A549 (cell line): ENCODE measurements around the gene SHISAL1. TPM values are rescaled to one million over a fixed set of nuclear protein-coding genes. Genes with fewer than 3 reads are reported as not detected.

Source experiments
- ATAC-seq, 2 experiments: fragments of 200-7000 bp in 1 of 2; fragments of >200 bp in 1 of 2; cut with Nextera tagmentation in 1 of 2; cut with Tn5 transposase in 1 of 2; 3 replicates each; pipeline versions ENCODE4 v1.8.0 to v1.9.1; 2018 to 2020; ENCODE audit warnings: mild to moderate bottlenecking in 1 of 2, moderate library complexity in 1 of 2
- CTCF ChIA-PET: fragments of 300-600 bp; sonication (Branson Sonifier 250); formaldehyde crosslinking; extraction: SDS; loops from one replicate; lab custom pipeline; 2021; ENCODE audit warnings: antibody characterized with exemption, inconsistent platforms; lab: Yijun Ruan, JAX
- POLR2A ChIA-PET: fragments of 350-600 bp; formaldehyde crosslinking; extraction: SDS; loops from one replicate; lab custom pipeline; 2021; ENCODE audit warnings: antibody characterized with exemption, inconsistent platforms; lab: Yijun Ruan, JAX
- DNase-seq, 2 experiments: peaks; one replicate each; pipeline versions ENCODE4 v3.0.0 to v3.0.0-alpha.2; 2011 to 2016; ENCODE audit warnings: low read depth in 1 of 2, low spot score in 1 of 2
- FAIRE-seq: peaks from 2 replicates; lab custom pipeline; 2011; peaks lifted over from hg19 to GRCh38; lab: Jason Lieb, UNC
- H3K27ac ChIP-seq, 2 experiments: fragments of >200 bp; sonication (Bioruptor Twin); formaldehyde crosslinking; 3 replicates each; pipeline ENCODE4 v1.5.1; 2016 to 2017
- H3K4me1 ChIP-seq: fragments of >200 bp; sonication (Bioruptor Twin); formaldehyde crosslinking; 3 replicates; pipeline ENCODE4 v1.6.1; 2016
- H3K4me2 ChIP-seq: fragments of >200 bp; sonication (Bioruptor Twin); formaldehyde crosslinking; 3 replicates; pipeline ENCODE4 v1.6.1; 2016
- H3K4me3 ChIP-seq: fragments of >200 bp; sonication (Bioruptor Twin); formaldehyde crosslinking; 3 replicates; pipeline ENCODE4 v1.5.1; 2016
- H3K9me3 ChIP-seq: fragments of >200 bp; sonication (Bioruptor Twin); formaldehyde crosslinking; 3 replicates; pipeline ENCODE4 v1.6.1; 2016
- BHLHE40 ChIP-seq: IDR thresholded peaks from 2 replicates; pipeline ENCODE4 v1.6.1; 2012; ENCODE audit warnings: low read depth, low read length, inconsistent platforms
- CBX8 ChIP-seq: fragments of 200-600 bp; sonication (generic); IDR thresholded peaks from 2 replicates; pipeline ENCODE4 v1.6.1; 2016
- CEBPB ChIP-seq, 2 experiments: fragments of >200 bp in 1 of 2; sonication (Bioruptor Twin) in 1 of 2; formaldehyde crosslinking in 1 of 2; IDR thresholded peaks; 2 replicates each; pipeline ENCODE4 v1.6.1; 2012 to 2016
- CHD2 ChIP-seq: fragments of 150-350 bp; IDR thresholded peaks from 2 replicates; pipeline ENCODE4 v1.6.1; 2014; ENCODE audit warnings: low read length; ENCODE audit not compliant: partially characterized antibody
- CHD4 ChIP-seq: fragments of 200-600 bp; sonication (generic); IDR thresholded peaks from 2 replicates; pipeline ENCODE4 v1.6.1; 2016; ENCODE audit warnings: antibody characterized with exemption, mild to moderate bottlenecking, borderline replicate concordance
- EHMT2 ChIP-seq: fragments of 200-600 bp; sonication (generic); IDR thresholded peaks from 2 replicates; pipeline ENCODE4 v1.6.1; 2016; ENCODE audit warnings: antibody characterized with exemption, low read depth, mild to moderate bottlenecking, moderate library complexity
- ESRRA ChIP-seq: fragments of 150-350 bp; IDR thresholded peaks from 2 replicates; pipeline ENCODE4 v1.6.1; 2014; ENCODE audit warnings: mild to moderate bottlenecking, low read length, borderline replicate concordance
- FOSB ChIP-seq: fragments of 250-450 bp; sonication (Bioruptor Pico); IDR thresholded peaks from 2 replicates; pipeline ENCODE4 v1.5.0; 2020; ENCODE audit warnings: mild to moderate bottlenecking, moderate library complexity
- FOSL2 ChIP-seq, 2 experiments: fragments of 450-650 bp in 1 of 2; fragments of >200 bp in 1 of 2; sonication (Bioruptor Twin) in 1 of 2; formaldehyde crosslinking; IDR thresholded peaks; 2 replicates each; pipeline versions ENCODE4 v1.5.0 to v1.6.1; 2016 to 2020; ENCODE audit warnings: mild to moderate bottlenecking in 1 of 2, moderate library complexity in 1 of 2
- GATA3 ChIP-seq: IDR thresholded peaks from 2 replicates; pipeline ENCODE4 v1.6.1; 2012; ENCODE audit warnings: borderline replicate concordance
- HDAC2 ChIP-seq: fragments of 200-600 bp; sonication (generic); IDR thresholded peaks from 2 replicates; pipeline ENCODE4 v1.6.1; 2016
- HES2 ChIP-seq: fragments of >200 bp; sonication (Bioruptor Twin); formaldehyde crosslinking; IDR thresholded peaks from 2 replicates; pipeline ENCODE4 v1.6.1; 2016
- HEYL ChIP-seq: fragments of 250-450 bp; sonication (Bioruptor Pico); IDR thresholded peaks from 2 replicates; pipeline ENCODE4 v1.8.0; 2021; ENCODE audit warnings: mild to moderate bottlenecking, moderate library complexity
- HOXB13 ChIP-seq: fragments of 250-450 bp; sonication (Bioruptor Pico); IDR thresholded peaks from 2 replicates; pipeline ENCODE4 v1.5.0; 2020; ENCODE audit warnings: low read depth, mild to moderate bottlenecking, moderate library complexity
- JUN ChIP-seq, 2 experiments: fragments of >200 bp; sonication (Bioruptor Twin); formaldehyde crosslinking; IDR thresholded peaks; 2 replicates in 1 of 2; 3 replicates in 1 of 2; pipeline ENCODE4 v1.6.1; 2016 to 2017
- KDM1A ChIP-seq: fragments of 200-600 bp; sonication (generic); IDR thresholded peaks from 2 replicates; pipeline ENCODE4 v1.6.1; 2016; ENCODE audit warnings: low read depth, mild to moderate bottlenecking
- KDM5A ChIP-seq: fragments of 200-600 bp; sonication (generic); IDR thresholded peaks from 2 replicates; pipeline ENCODE4 v1.6.1; 2016; ENCODE audit warnings: antibody characterized with exemption, mild to moderate bottlenecking
- MYC ChIP-seq: IDR thresholded peaks from 2 replicates; pipeline ENCODE4 v1.6.1; 2012; ENCODE audit warnings: mild to moderate bottlenecking, inconsistent platforms, low read length, improper control_type of control experiment, borderline replicate concordance
- NR3C1 ChIP-seq: fragments of >200 bp; sonication (Bioruptor Twin); formaldehyde crosslinking; IDR thresholded peaks from 3 replicates; pipeline ENCODE4 v1.6.1; 2017
- PHF8 ChIP-seq: fragments of 200-600 bp; sonication (generic); IDR thresholded peaks from 2 replicates; pipeline ENCODE4 v1.6.1; 2016; ENCODE audit warnings: low read depth, mild to moderate bottlenecking, antibody characterized with exemption, moderate library complexity, borderline replicate concordance
- POLR2A ChIP-seq: IDR thresholded peaks from 2 replicates; pipeline ENCODE4 v1.6.1; 2012; ENCODE audit warnings: mild to moderate bottlenecking, low read length
- POLR2AphosphoS2 ChIP-seq: conservative IDR thresholded peaks from 2 replicates; pipeline ENCODE4 v1.6.1; 2012; ENCODE audit warnings: low read length, improper control_type of control experiment, inconsistent platforms
- RAD21 ChIP-seq, 2 experiments: fragments of >200 bp in 1 of 2; sonication (Bioruptor Twin) in 1 of 2; formaldehyde crosslinking in 1 of 2; IDR thresholded peaks in 1 of 2; conservative IDR thresholded peaks in 1 of 2; 2 replicates in 1 of 2; 3 replicates in 1 of 2; pipeline ENCODE4 v1.6.1; 2012 to 2018; ENCODE audit warnings: inconsistent platforms in 1 of 2
- RARB ChIP-seq: fragments of 250-450 bp; sonication (Bioruptor Pico); IDR thresholded peaks from 2 replicates; pipeline ENCODE4 v1.8.0; 2021; ENCODE audit warnings: mild to moderate bottlenecking, moderate library complexity
- RCOR1 ChIP-seq: fragments of 150-350 bp; IDR thresholded peaks from 2 replicates; pipeline ENCODE4 v1.6.1; 2014; ENCODE audit warnings: antibody characterized with exemption, low read length, low read depth
- RNF2 ChIP-seq: fragments of 200-600 bp; sonication (generic); IDR thresholded peaks from 2 replicates; pipeline ENCODE4 v1.6.1; 2016; ENCODE audit warnings: low read depth, mild to moderate bottlenecking, antibody characterized with exemption, moderate library complexity, borderline replicate concordance
- SMC3 ChIP-seq: fragments of >200 bp; sonication (Bioruptor Twin); formaldehyde crosslinking; IDR thresholded peaks from 3 replicates; pipeline ENCODE4 v1.6.1; 2018; ENCODE audit warnings: inconsistent platforms
- TFCP2L1 ChIP-seq: fragments of 250-450 bp; sonication (Bioruptor Pico); IDR thresholded peaks from 2 replicates; pipeline ENCODE4 v1.5.0; 2021; ENCODE audit warnings: mild to moderate bottlenecking
- ZC3H11A ChIP-seq: fragments of 450-650 bp; IDR thresholded peaks from 2 replicates; pipeline ENCODE4 v1.6.1; 2014; ENCODE audit warnings: antibody characterized with exemption, mild to moderate bottlenecking
- ZFP36 ChIP-seq: fragments of 450-650 bp; IDR thresholded peaks from 2 replicates; pipeline ENCODE4 v1.6.1; 2014; ENCODE audit warnings: borderline replicate concordance; ENCODE audit not compliant: partially characterized antibody
- ZNF302 ChIP-seq: fragments of 250-450 bp; sonication (Bioruptor Pico); IDR thresholded peaks from 2 replicates; pipeline ENCODE4 v1.9.0; 2021; ENCODE audit warnings: inconsistent platforms, mild to moderate bottlenecking, moderate library complexity
- ZSCAN20 ChIP-seq: fragments of 250-450 bp; sonication (Bioruptor Pico); IDR thresholded peaks from 2 replicates; pipeline ENCODE4 v1.8.0; 2022; ENCODE audit warnings: mild to moderate bottlenecking, moderate library complexity
- WGBS: methylation state at CpG from one replicate; pipeline ENCODE4 v1.1.6; 2017; ENCODE audit errors: missing lambda C conversion rate; 5-methylcytosine and 5-hydroxymethylcytosine counted together
- polyA plus RNA-seq, 4 experiments: library from polyadenylated mRNA; depleted of rRNA in 3 of 4; stranded (reverse); fragments of >200 nt; fragmentation: RNase III in 1 of 4; extraction: RNeasy Plus Mini Kit Qiagen cat#74134 plus additional on column Dnase treatment in 1 of 4; gene quantifications; 2 replicates in 3 of 4; 3 replicates in 1 of 4; pipeline ENCODE4 v1.2.3, GENCODE V29; 2011 to 2017
- TF ChIP-seq, protein P1 (sequence below): fragments of 150-350 bp; IDR thresholded peaks from 2 replicates; pipeline ENCODE4 v1.6.1; 2014; ENCODE audit warnings: low read depth, mild to moderate bottlenecking, low read length
- TF ChIP-seq, protein P2 (sequence below): IDR thresholded peaks from 2 replicates; pipeline ENCODE4 v1.6.1; 2012

The SHISAL1 gene
- polyA plus RNA-seq, 2 of the 4 experiments (the other 2 are of a cell fraction): 0.61 to 1.9 TPM

DNA sequence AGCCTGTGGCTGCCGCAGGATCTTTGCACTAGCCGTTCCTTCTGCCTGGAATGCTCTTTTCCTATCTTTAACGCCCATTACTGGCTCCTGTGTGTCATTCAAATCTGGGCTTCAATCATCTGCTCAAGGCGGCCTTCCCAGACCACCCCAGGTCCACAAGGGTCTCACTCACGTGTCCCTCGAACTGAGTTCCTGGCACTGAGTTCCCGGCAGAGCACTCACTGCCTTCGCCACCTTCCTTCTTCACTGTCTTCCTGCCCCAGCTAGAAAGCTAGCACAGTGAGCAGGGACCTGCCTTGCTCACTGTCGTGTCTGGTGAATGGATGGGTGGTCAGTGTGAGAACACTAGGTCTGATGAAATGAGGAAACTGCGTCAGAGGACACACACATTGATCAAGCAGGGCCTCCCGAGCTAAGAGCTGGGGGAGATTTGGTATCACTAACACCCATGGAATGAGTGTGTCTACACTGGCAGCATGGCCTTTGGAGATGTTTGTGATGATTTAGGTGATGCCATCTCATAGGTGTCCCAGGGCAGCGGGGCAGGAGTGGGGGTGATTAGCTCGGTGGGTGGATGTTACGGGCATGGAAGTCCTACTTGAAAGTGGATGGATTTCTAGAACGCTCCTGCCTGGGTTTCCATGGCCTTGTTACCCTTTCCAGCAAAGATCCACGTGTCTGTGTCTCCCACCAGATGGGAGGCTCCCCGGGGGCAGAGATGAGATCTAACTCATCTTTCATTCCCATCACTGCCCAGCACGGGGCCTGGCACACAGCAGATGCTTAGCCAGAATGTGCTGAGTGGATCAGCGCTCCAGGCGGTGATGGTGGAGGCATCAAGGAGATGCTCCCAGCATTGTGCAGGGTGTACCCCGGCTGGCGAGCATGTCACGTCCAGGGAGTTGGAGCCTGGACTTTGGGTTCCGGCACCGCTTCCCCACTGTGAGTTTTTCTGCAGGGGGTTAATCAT is 64.5 kb downstream of the SHISAL1 start:
- Histone ChIP-seq H3K4me1 (no peaks in the 10 kb centered on the region), H3K9me3 (peaks cover 10% of the 10 kb centered on the region; the same call in 1 of the 3 replicates), H3K27ac (no peak overlapping the region), H3K4me2 (no peak overlapping the region), H3K4me3 (no peak overlapping the region)
- DNase-seq (no peak), FAIRE-seq (no peak), ATAC-seq (no peak)
- ChIA-PET CTCF (no interaction called here), POLR2A (no interaction called here)
- no peak for TF ChIP-seq GATA3
- TF ChIP-seq BHLHE40: no peak
- no peak for TF ChIP-seq JUN (IDR thresholded peaks at IDR 0.05)
- 56% methylated on average over 24 of the region's 25 CpGs for WGBS

GRCh38 chr22:44247346-44247745 is 65.4 kb downstream of the SHISAL1 start:
- Histone ChIP-seq H3K9me3 (peaks cover 10% of the 10 kb centered on the region; the same call in 1 of the 3 replicates), H3K4me1 (no peaks in the 10 kb centered on the region), H3K27ac (no peak overlapping the region), H3K4me2 (no peak overlapping the region), H3K4me3 (no peak overlapping the region)
- no peak for TF ChIP-seq SMC3
- TF ChIP-seq FOSL2 (IDR thresholded peaks at IDR 0.05): no peak
- no peak for TF ChIP-seq FOSL2 (CRISPR knock-in tag; IDR thresholded peaks at IDR 0.05)
- no peak for TF ChIP-seq RARB (CRISPR knock-in tag)
- TF ChIP-seq PHF8: no peak
- no peak for TF ChIP-seq ZNF302 (CRISPR knock-in tag)
- no peak for TF ChIP-seq KDM1A
- TF ChIP-seq HES2: no peak
- TF ChIP-seq, protein P1, sequence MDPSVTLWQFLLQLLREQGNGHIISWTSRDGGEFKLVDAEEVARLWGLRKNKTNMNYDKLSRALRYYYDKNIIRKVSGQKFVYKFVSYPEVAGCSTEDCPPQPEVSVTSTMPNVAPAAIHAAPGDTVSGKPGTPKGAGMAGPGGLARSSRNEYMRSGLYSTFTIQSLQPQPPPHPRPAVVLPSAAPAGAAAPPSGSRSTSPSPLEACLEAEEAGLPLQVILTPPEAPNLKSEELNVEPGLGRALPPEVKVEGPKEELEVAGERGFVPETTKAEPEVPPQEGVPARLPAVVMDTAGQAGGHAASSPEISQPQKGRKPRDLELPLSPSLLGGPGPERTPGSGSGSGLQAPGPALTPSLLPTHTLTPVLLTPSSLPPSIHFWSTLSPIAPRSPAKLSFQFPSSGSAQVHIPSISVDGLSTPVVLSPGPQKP: no peak
- TF ChIP-seq MYC: no peak
- no peak for TF ChIP-seq NR3C1
- no peak for TF ChIP-seq RCOR1
- no peak for TF ChIP-seq HOXB13
- no peak for TF ChIP-seq EHMT2
- no peak for TF ChIP-seq POLR2A
- no peak for TF ChIP-seq POLR2AphosphoS2
- TF ChIP-seq RNF2: no peak
- TF ChIP-seq CEBPB (IDR thresholded peaks at IDR 0.05): no peak
- CTCF ChIA-PET: no interaction called here
- POLR2A ChIA-PET: no interaction called here
- no peak for DNase-seq
- FAIRE-seq: no peak
- no peak for ATAC-seq
- no CpG with 5 or more reads among the region's 5 CpGs for WGBS

DNA sequence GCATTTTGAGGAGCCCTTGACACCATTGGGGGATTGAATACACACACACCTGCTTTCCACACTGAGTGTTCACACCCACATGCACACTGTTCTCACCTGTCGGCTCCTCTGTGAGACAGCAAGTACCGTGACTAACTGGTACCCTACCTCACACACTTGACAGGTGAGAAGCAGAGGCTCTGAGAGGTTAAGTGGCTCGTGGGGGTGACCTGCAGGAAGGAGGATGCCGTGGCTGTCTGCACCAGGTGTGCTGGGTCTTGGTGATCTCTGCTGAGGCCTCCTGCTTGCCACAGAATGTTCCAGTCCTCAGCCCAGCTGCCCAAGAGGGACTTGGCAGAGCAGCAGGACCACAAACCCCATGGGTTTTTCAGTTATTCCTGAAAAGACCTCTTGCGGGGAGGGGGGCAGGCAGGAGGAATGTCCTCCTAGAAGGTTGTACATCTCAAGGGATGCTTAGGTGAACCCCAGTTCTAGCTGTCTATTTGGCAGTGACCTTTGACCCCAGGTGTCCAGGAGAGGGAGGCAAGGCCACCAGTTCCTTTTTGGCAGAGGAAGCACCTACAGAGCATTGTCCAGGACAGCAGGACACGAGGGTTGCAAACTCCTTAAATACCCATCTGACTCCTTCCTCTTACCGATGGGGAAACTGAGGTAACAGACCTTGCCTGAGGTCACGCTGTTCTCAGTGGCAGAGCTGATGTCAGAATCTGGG is 66.0 kb downstream of the SHISAL1 start:
- 68% methylated on average over 4 of the region's 8 CpGs for WGBS
- Histone ChIP-seq H3K4me2 (no peak overlapping the region), H3K27ac (no peak overlapping the region), H3K9me3 (peaks cover 10% of the 10 kb centered on the region; the same call in 1 of the 3 replicates), H3K4me1 (no peaks in the 10 kb centered on the region), H3K4me3 (no peak overlapping the region)
- ChIA-PET CTCF (no interaction called here), POLR2A (no interaction called here)
- FAIRE-seq (no peak), ATAC-seq (no peak), DNase-seq (no peak)
- TF ChIP-seq ZSCAN20 (CRISPR knock-in tag): no peak
- no peak for TF ChIP-seq ESRRA
- no peak for TF ChIP-seq ZC3H11A
- no peak for TF ChIP-seq TFCP2L1 (CRISPR knock-in tag)
- TF ChIP-seq POLR2A: no peak
- no peak for TF ChIP-seq HOXB13
- TF ChIP-seq POLR2AphosphoS2: no peak
- TF ChIP-seq FOSB (CRISPR knock-in tag): no peak
- TF ChIP-seq CBX8: no peak
- no peak for TF ChIP-seq CHD4
- no peak for TF ChIP-seq KDM5A
- no peak for TF ChIP-seq RCOR1
- no peak for TF ChIP-seq ZFP36
- TF ChIP-seq HDAC2: no peak
- TF ChIP-seq RAD21 (conservative IDR thresholded peaks at IDR 0.05 in 1 of 2, IDR thresholded peaks at IDR 0.05 in 1 of 2): no peak
- TF ChIP-seq KDM1A: no peak
- no peak for TF ChIP-seq HEYL (CRISPR knock-in tag)
- TF ChIP-seq, protein P2, sequence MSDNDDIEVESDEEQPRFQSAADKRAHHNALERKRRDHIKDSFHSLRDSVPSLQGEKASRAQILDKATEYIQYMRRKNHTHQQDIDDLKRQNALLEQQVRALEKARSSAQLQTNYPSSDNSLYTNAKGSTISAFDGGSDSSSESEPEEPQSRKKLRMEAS: no peak
- no peak for TF ChIP-seq CHD2
- TF ChIP-seq CEBPB (IDR thresholded peaks at IDR 0.05): no peak
